Thyroid gland (tissue), 4 donors: ENCODE measurements around the gene PGS1. TPM values are rescaled to one million over a fixed set of nuclear protein-coding genes. Genes with fewer than 3 reads are reported as not detected.

ENCODE experiments used
- DNase-seq, 2 donors: peaks; one replicate each; pipeline ENCODE4 v3.0.0-alpha.2; 2019
- H3K27ac ChIP-seq, 3 donors: fragments of 200-600 bp; sonication (generic); 1 replicate in 2 of 3; 2 replicates in 1 of 3; pipeline ENCODE4 v1.5.1; 2016 to 2019; ENCODE audit warnings: mild to moderate bottlenecking in 1 of 3, moderate library complexity in 1 of 3
- H3K27me3 ChIP-seq: fragments of 200-600 bp; sonication (generic); one replicate; pipeline ENCODE4 v1.5.1; 2019
- H3K36me3 ChIP-seq, 2 donors: fragments of 200-600 bp; sonication (generic); one replicate each; pipeline ENCODE4 v1.5.1; 2016 to 2019
- H3K4me1 ChIP-seq, 2 donors: fragments of 200-600 bp; sonication (generic); one replicate each; pipeline ENCODE4 v1.5.1; 2017 to 2019
- H3K4me3 ChIP-seq, 3 donors: fragments of 200-600 bp; sonication (generic); replicated peaks in 1 of 3; 1 replicate in 2 of 3; 2 replicates in 1 of 3; pipeline ENCODE4 v1.5.1; 2016; ENCODE audit warnings: mild to moderate bottlenecking in 1 of 3
- H3K9me3 ChIP-seq: fragments of 200-600 bp; sonication (generic); one replicate; pipeline ENCODE4 v1.5.1; 2017
- CTCF ChIP-seq, 6 experiments: fragments of 200-600 bp in 3 of 6; fragments of 450-650 bp in 3 of 6; sonication (generic) in 3 of 6; IDR thresholded peaks; one replicate each; pipeline ENCODE4 v1.5.1; 2016 to 2019; ENCODE audit warnings: antibody characterized with exemption in 6 of 6, mild to moderate bottlenecking in 2 of 6, inconsistent platforms in 1 of 6, moderate library complexity in 1 of 6
- POLR2A ChIP-seq, 2 donors: fragments of 450-650 bp; IDR thresholded peaks; one replicate each; pipeline ENCODE4 v1.6.1; 2017; ENCODE audit warnings: antibody characterized with exemption in 2 of 2, mild to moderate bottlenecking in 2 of 2, moderate library complexity in 1 of 2
- WGBS, 2 donors: methylation state at CpG; one replicate each; pipeline ENCODE4 v1.1.5; 2017; 5-methylcytosine and 5-hydroxymethylcytosine counted together
- intact Hi-C: fragments of 100-400 bp; cut with DNase I; formaldehyde crosslinking; loops from one replicate; pipeline ENCODE4 v1.15.1; 2023
- total RNA-seq, 4 donors: library from RNA; depleted of rRNA; stranded (reverse); fragments of >200 nt; gene quantifications; one replicate each; pipeline ENCODE4 v1.2.3, GENCODE V29; 2016

The PGS1 gene
- total RNA-seq, 4 donors from 2014 or later, result 41.2 to 87.2 (median 69.1) TPM

DNA sequence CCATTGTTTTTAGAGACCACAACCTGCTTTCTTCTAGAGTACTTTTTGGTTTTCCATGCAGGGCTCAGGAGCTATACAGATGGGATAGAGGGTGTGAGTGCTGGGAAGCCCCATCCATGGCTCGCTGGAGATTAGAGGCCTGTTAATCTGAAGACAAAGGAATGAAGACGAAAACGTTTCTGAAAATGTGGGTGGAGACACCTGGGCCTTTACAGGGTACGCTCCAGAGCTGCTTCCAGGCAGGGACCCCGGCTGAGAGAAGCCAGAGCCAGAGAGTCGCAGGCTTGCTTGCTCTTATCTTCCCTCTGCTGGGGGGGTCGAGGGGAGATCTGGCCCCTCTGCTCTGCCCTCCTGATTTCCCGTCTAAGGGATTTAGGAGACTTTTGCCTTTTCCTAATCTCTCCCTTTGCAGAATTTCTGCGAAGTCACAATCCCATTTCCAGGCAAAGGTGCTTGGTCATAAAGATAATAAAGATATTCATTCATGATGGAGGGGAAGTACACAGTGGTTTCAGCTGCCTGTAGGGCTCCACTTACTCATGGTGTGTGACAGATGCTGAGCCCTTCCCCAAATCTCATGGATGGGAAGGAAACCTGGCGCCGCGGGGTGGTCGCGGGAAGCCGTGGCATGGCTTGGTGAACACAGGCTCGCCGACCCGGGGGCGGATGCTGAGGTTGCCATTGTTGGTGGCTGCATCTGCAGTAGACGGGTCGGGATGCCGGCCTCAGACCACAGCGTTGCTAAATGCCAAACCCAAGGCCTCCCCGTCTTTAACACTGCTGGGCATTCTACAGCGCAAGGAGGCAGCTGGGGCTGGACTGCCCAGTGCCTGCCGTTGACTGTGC, 13.8 kb upstream of the PGS1 start:
- 84% methylated on average over 15 to 23 of the region's 26 CpGs for WGBS, 2 donors
- H3K27ac ChIP-seq, result peak overlapping the region in 2 of 3 donors; percentile 70 to 86

DNA sequence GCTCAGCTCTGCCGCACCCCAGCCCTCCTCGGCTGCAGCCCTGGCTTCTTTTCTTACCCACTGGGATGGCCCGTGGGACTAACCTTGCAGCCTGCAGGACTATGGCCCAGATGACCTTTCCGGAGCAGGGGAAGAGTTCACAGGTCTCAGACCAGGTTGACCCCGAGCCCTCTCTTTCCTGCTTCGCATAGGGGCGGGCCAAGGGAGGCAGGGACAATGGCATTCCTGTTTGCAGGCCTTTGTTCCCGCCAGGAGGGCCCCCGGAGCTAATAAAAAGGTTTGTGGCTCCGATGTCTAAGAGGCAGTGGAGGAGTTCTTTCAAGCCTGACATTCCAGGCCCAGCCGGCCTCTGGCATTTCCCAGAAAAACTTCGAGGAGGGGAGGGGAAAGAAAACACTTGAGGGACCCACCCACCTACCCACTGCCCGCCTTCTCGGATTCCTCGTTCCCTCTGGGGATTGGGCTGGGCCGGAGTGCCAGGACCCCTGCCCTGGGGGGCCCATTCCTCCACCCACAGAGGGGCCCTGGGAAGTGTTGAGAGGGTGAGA, 12.8 kb upstream of the PGS1 start:
- Histone ChIP-seq H3K36me3 (no peaks in the 10 kb centered on the region), H3K4me1 (peaks cover 21 to 42% of the 10 kb centered on the region in 2 donors), H3K4me3 (no peak overlapping the region), H3K9me3 (no peaks in the 10 kb centered on the region), H3K27me3 (no peaks in the 10 kb centered on the region), H3K27ac (peak overlapping the region; percentile 70 to 86 (median 76))
- intact Hi-C loops, result no loop called here
- peak; percentile 68 to 74 for DNase-seq
- no peak for TF ChIP-seq CTCF (IDR thresholded peaks at IDR 0.05)
- TF ChIP-seq POLR2A (IDR thresholded peaks at IDR 0.05), result no peak
- 24 to 32% methylated on average over 14 of the region's 16 CpGs for WGBS, 2 donors

More for the DNA sequence above, 13.8 kb upstream of the PGS1 start:
- Histone ChIP-seq H3K4me1 (peaks cover 25 to 46% of the 10 kb centered on the region in 2 donors), H3K36me3 (no peaks in the 10 kb centered on the region), H3K9me3 (no peaks in the 10 kb centered on the region), H3K4me3 (no peak overlapping the region), H3K27me3 (no peaks in the 10 kb centered on the region)
- no peak for TF ChIP-seq POLR2A (IDR thresholded peaks at IDR 0.05)
- TF ChIP-seq CTCF (IDR thresholded peaks at IDR 0.05), result no peak
- DNase-seq, result no peak
- intact Hi-C loops, result no loop called here

DNA sequence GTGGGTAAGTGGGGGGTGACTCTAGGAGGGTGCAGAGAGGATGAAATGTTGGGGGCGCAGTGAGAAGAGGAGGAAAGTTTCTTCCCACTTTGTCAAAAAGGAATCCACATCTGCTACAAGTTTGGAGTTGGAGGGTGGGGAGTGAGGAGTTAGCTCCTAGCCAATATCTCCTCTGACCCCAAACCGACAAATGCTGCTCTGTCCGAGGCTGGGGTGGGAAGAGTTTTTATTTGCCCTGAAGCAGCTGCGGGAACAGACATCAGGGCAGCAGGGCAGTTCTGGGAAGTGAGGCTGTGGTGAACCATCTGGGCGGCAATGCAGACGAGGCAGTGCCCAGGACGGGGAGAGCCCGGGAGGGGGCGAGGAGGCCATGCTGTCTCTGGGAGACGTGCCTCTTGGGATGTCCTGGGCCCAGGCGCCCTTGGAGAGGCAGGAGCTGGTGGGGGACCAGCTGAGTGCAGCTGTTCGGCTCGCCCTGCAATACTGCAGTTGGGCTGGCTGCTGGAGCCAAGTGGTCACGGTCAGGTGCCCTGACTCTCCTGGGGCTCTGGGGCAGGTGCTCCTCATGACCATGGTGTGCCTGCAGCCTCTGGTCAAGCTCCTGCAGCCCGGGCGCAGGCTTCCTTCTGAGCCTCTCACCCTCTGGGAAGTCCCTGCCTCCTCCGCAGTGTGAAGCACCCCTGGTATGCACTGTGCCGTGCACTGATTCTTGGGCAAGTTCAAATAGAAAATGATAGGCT, 12.2 kb upstream of the PGS1 start:
- intact Hi-C loops, result no loop called here
- H3K9me3 ChIP-seq, result no peaks in the 10 kb centered on the region
- peaks cover 20 to 35% of the 10 kb centered on the region in 2 donors for H3K4me1 ChIP-seq
- no peaks in the 10 kb centered on the region for H3K36me3 ChIP-seq
- peak; percentile 84 to 87 for DNase-seq
- TF ChIP-seq POLR2A (IDR thresholded peaks at IDR 0.05) (no peak), CTCF (IDR thresholded peaks at IDR 0.05) (no peak)
- H3K27ac ChIP-seq, result peak overlapping the region; percentile 70 to 86 (median 76)
- no peak overlapping the region for H3K4me3 ChIP-seq
- WGBS, 2 donors, result 30 to 36% methylated on average over 15 to 17 of the region's 18 CpGs
- H3K27me3 ChIP-seq, result no peaks in the 10 kb centered on the region

GRCh38 chr17:78367193-78367592, 11.3 kb upstream of the PGS1 start:
- 77% methylated on average over 5 of the region's 5 CpGs for WGBS, 2 donors
- intact Hi-C loops, result no loop called here
- H3K27me3 ChIP-seq, result no peaks in the 10 kb centered on the region
- DNase-seq, result no peak
- H3K4me3 ChIP-seq, result no peak overlapping the region
- no peaks in the 10 kb centered on the region for H3K36me3 ChIP-seq
- no peak overlapping the region for H3K27ac ChIP-seq
- H3K9me3 ChIP-seq, result no peaks in the 10 kb centered on the region
- TF ChIP-seq POLR2A (IDR thresholded peaks at IDR 0.05), result no peak
- TF ChIP-seq CTCF (IDR thresholded peaks at IDR 0.05), result no peak
- peaks cover 20 to 35% of the 10 kb centered on the region in 2 donors for H3K4me1 ChIP-seq
